ENCODE data around the gene CNBP. TPM values are rescaled to one million over a fixed set of nuclear protein-coding genes. Genes with fewer than 3 reads are reported as not detected.

The CNBP gene
- total and polyA plus RNA-seq, 4 donors = 287 to 476 (median 346) TPM

DNA sequence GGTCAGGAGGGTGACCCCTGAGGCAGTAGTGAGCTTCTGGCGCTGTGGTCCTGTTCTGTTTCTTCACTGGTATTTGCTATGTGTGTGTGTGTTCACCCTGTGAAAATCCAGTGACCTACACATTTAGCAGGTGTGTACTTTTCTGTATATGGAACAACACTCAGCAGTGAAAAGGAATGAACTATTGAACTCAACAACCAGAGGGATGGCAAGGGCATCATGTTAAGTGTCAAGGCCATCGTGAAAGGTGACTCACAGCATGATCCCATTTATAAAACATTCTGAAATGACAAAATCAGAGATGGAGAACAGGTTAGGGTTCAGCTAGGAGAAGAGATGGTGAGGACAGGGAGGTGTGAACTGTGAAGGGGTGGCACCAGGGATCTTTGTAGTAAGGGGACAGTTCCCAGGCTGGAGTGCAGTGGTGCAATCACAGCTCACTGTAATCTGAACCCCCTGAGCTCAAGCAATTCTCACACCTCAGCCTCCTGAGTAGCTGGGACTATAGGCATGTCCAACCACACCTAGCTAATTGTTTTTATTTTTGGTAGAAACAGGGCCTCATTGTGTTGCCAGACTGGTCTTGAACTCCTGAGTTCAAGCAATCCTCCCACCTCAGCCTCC is 52.1 kb downstream of the CNBP start:
- H3K36me3 ChIP-seq (ENCODE audit: control insufficient read depth in 1 of 2, insufficient read depth in 2 of 2, low read length in 1 of 2) = peaks cover 9 to 17% of the 10 kb centered on the region in 2 donors

DNA sequence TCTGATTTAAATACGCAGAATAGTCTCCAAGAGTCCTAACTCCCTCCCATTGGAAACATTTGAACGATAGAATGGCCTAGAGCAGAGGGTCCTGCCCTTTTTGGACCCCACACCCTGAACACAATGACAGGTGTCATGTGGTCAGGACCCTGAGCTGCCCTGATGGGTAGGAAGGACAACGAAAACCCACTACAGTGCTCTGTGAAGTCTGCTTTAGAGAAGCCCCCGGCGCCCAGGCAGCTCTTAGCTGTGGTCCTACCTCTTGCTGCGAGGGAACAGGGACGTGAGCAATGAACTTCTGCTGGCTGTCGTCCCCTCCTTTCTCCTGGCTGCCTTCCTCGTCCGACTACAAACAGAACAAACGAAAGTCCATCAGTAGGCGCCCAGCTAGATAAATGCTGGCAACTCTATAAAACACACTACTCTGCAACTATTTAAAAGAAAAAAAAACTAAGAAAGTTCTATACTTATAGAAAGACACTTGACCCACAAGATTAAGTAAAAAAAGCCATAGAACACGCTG is 53.3 kb downstream of the CNBP start:
- 84% methylated on average over 13 of the region's 13 CpGs for WGBS, 2 donors
- peaks cover 9 to 17% of the 10 kb centered on the region in 2 donors for H3K36me3 ChIP-seq (ENCODE audit: control insufficient read depth in 1 of 2, insufficient read depth in 2 of 2, low read length in 1 of 2)
- DNase-seq = no peak

More for the DNA sequence above, 52.1 kb downstream of the CNBP start:
- no peak for ATAC-seq (ENCODE audit: low FRiP score)
- DNase-seq = no peak
- no peak overlapping the region for H3K27ac ChIP-seq (ENCODE audit: low read depth in 1 of 2, low read length in 2 of 2)
- intact Hi-C loops (cut with DNase I) = no loop called here
- no peaks in the 10 kb centered on the region for H3K27me3 ChIP-seq (ENCODE audit: control insufficient read depth in 1 of 2, insufficient read depth in 2 of 2, low read length in 1 of 2)
- H3K4me1 ChIP-seq (ENCODE audit: control insufficient read depth in 1 of 2, insufficient read depth in 2 of 2, low read length in 2 of 2) = no peaks in the 10 kb centered on the region
- no peak overlapping the region for H3K4me3 ChIP-seq (ENCODE audit: low read length in 2 of 2)
- no peaks in the 10 kb centered on the region for H3K9me3 ChIP-seq (ENCODE audit: control insufficient read depth, low read length)
- 78 to 80% methylated on average over 2 of the region's 2 CpGs for WGBS, 2 donors

DNA sequence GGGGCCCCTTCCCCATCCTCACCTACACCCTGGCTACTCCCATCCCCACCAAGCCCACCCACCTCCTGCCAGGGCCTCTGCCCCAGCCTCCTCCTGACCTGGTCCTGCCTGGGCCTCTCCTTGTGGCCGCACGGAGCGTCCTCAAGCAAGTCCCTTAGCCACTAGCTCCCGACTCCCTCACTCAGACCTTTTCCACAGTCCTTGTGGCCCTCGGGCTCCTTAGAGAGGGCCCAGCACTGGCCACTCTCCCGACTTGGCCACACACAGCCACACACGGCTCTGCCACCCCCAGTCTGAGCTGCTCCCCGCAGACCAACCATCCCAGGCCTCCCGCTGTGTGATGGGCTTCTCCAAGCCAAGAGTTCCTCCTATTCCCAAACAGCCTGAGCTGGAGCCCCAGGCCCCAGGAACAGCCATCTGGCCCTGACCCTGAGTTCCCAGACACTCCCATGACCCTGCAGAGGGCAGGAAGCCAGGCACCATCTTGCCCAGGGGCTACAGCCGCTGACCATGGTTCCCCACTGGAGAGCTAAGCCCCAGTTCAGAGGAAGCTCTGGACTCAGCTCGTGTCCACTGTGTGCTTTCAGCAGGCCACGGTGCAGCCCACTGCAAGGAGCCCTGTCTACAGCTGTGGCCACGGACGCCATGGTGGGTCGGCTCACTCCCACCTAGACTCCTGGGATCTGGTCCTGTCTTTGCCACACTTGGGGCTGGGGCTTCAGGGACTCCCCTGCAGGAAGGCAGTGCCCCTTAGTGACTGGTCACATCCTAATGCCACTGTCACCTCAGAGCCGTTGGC is 55.1 kb downstream of the CNBP start:
- ATAC-seq (ENCODE audit: low FRiP score) = no peak

More for the DNA sequence above, 53.3 kb downstream of the CNBP start:
- intact Hi-C loops (cut with DNase I) = no loop called here
- Histone ChIP-seq H3K27ac (ENCODE audit: low read depth in 1 of 2, low read length in 2 of 2) (no peak overlapping the region), H3K9me3 (ENCODE audit: control insufficient read depth, low read length) (no peaks in the 10 kb centered on the region), H3K27me3 (ENCODE audit: control insufficient read depth in 1 of 2, insufficient read depth in 2 of 2, low read length in 1 of 2) (no peaks in the 10 kb centered on the region), H3K4me1 (ENCODE audit: control insufficient read depth in 1 of 2, insufficient read depth in 2 of 2, low read length in 2 of 2) (no peaks in the 10 kb centered on the region), H3K4me3 (ENCODE audit: low read length in 2 of 2) (no peak overlapping the region)
- ATAC-seq (ENCODE audit: low FRiP score) = no peak

DNA sequence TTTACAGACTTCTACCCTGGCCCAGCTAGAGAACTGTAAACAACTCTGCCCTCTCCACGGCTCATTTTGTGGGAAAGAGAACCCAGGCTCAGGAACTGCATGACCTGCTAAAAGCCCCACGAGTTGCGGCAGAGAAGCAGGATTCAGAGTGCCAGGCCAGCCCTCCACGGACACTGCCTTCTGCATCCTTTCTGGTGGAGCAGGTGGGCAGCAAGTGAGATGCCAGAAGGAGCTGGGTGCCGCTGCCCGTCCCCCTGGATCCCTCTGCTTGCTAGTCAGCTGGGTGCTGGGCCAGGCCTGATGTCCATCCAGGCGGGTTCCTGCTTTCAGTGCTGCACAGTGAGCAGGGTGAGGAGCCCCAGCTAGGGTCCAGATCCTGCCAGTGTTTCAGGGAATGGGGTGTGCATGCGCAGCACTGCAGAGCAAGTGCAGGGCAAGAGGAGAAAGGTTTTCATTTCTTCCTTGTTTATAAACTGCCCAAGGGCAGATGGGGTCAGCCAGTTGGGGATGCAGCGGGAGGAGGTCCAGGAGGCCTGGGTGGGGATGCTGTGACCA is 56.9 kb downstream of the CNBP start:
- DNase-seq (no peak), ATAC-seq (ENCODE audit: low FRiP score) (no peak)
- Histone ChIP-seq H3K27ac (ENCODE audit: low read depth in 1 of 2, low read length in 2 of 2) (no peak overlapping the region), H3K27me3 (ENCODE audit: control insufficient read depth in 1 of 2, insufficient read depth in 2 of 2, low read length in 1 of 2) (no peaks in the 10 kb centered on the region), H3K4me1 (ENCODE audit: control insufficient read depth in 1 of 2, insufficient read depth in 2 of 2, low read length in 2 of 2) (no peaks in the 10 kb centered on the region), H3K9me3 (ENCODE audit: control insufficient read depth, low read length) (no peaks in the 10 kb centered on the region), H3K4me3 (ENCODE audit: low read length in 2 of 2) (no peak overlapping the region), H3K36me3 (ENCODE audit: control insufficient read depth in 1 of 2, insufficient read depth in 2 of 2, low read length in 1 of 2) (peaks cover 1 to 6% of the 10 kb centered on the region in 2 donors)
- 82 to 85% methylated on average over 9 of the region's 9 CpGs for whole genome bisulfite sequencing, 2 donors
- intact Hi-C loops (cut with DNase I) = no loop called here

More for the DNA sequence above, 55.1 kb downstream of the CNBP start:
- 93 to 94% methylated on average over 16 of the region's 16 CpGs for WGBS, 2 donors
- intact Hi-C loops (cut with DNase I) = no loop called here
- no peaks in the 10 kb centered on the region for H3K9me3 ChIP-seq (ENCODE audit: control insufficient read depth, low read length)
- no peak for DNase-seq
- H3K4me1 ChIP-seq (ENCODE audit: control insufficient read depth in 1 of 2, insufficient read depth in 2 of 2, low read length in 2 of 2) = no peaks in the 10 kb centered on the region
- H3K27me3 ChIP-seq (ENCODE audit: control insufficient read depth in 1 of 2, insufficient read depth in 2 of 2, low read length in 1 of 2) = no peaks in the 10 kb centered on the region
- no peak overlapping the region for H3K27ac ChIP-seq (ENCODE audit: low read depth in 1 of 2, low read length in 2 of 2)
- H3K4me3 ChIP-seq (ENCODE audit: low read length in 2 of 2) = no peak overlapping the region
- peaks cover 6% of the 10 kb centered on the region in 2 donors for H3K36me3 ChIP-seq (ENCODE audit: control insufficient read depth in 1 of 2, insufficient read depth in 2 of 2, low read length in 1 of 2)

DNA sequence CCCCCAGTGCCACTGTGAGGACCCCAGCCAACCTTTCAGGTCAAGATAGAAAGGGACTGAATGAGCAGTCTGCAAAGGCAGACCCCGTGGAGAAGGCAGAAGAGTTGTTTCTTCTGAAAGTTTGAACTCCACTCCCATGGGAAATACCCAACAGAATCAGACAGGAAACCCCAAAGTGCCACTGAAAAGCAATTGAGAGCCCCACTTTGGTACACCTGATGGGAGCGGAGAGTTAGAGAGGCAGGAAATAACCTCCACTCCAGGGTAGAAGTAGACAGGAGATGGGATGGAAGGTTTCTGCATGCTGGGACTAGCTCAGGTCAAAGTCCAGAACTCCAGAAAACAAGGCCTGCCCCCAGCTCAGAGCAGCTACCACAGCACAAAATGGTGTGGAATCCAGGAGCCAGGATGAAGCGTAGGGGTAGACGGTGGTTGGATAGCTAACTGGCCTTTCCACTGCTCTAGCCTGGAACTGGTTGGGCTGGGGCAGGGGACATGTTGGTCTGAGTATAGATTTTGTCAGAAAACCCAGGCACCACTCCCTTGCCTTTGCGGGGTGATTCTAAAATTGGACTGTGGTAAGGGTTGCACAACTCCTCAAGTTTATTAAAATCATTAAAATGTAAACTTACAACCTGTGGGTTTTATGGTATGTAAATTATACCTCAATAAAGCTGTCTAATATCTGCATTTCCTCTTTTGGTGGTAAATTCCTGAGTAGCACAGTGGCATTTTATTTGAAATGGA is 60.2 kb downstream of the CNBP start:
- no peaks in the 10 kb centered on the region for H3K4me1 ChIP-seq (ENCODE audit: control insufficient read depth in 1 of 2, insufficient read depth in 2 of 2, low read length in 2 of 2)
- 67 to 71% methylated on average over 5 of the region's 5 CpGs for WGBS, 2 donors
- no peaks in the 10 kb centered on the region for H3K36me3 ChIP-seq (ENCODE audit: control insufficient read depth in 1 of 2, insufficient read depth in 2 of 2, low read length in 1 of 2)
- no peak for ATAC-seq (ENCODE audit: low FRiP score)
- no peaks in the 10 kb centered on the region for H3K27me3 ChIP-seq (ENCODE audit: control insufficient read depth in 1 of 2, insufficient read depth in 2 of 2, low read length in 1 of 2)
- no peak overlapping the region for H3K27ac ChIP-seq (ENCODE audit: low read depth in 1 of 2, low read length in 2 of 2)
- intact Hi-C loops (cut with DNase I) = loop anchor here in 1 of 2 donors (5.0 kb wide), 1 partner anchor 71 kb away; no protein-coding TSS in a partner anchor
- H3K4me3 ChIP-seq (ENCODE audit: low read length in 2 of 2) = no peak overlapping the region
- DNase-seq = no peak
- no peaks in the 10 kb centered on the region for H3K9me3 ChIP-seq (ENCODE audit: control insufficient read depth, low read length)

DNA sequence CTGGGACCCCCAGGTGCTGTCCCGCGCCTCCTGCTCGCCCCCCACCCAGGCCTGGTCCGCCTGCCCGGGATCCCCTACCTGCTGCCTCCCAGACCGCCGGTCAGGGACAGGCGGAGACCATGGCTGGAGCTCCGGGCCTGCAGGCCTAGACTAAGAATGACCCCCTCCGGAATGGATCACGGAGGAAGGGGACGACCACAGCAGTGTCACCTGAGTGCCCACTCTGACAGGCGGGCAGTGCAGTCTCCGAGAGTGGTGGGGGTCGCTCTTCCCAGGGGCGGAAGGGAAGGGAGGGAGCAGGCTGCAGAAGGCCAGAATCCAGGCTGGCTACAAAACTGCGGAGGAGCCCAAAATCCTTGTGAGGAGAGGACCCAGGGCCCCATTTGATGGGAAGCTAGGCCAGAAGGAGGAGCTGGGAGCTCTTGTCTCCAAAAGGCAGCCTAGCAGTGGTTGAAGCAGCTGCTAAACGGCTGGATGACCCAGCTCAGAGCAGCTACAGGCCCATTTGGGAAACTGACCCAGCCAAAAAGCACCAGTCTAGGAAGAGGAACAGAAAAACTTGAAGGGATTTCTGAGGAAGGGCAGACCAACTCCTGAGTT is 61.2 kb downstream of the CNBP start:
- H3K9me3 ChIP-seq (ENCODE audit: control insufficient read depth, low read length) = no peaks in the 10 kb centered on the region
- no peaks in the 10 kb centered on the region for H3K27me3 ChIP-seq (ENCODE audit: control insufficient read depth in 1 of 2, insufficient read depth in 2 of 2, low read length in 1 of 2)
- peak overlapping the region; percentile 38 to 85 for H3K27ac ChIP-seq (ENCODE audit: low read depth in 1 of 2, low read length in 2 of 2)
- ATAC-seq (ENCODE audit: low FRiP score) (no peak), DNase-seq (no peak)
- no peaks in the 10 kb centered on the region for H3K36me3 ChIP-seq (ENCODE audit: control insufficient read depth in 1 of 2, insufficient read depth in 2 of 2, low read length in 1 of 2)
- intact Hi-C loops (cut with DNase I) = loop anchor here in 1 of 2 donors (5.0 kb wide), 1 partner anchor 70 kb away; no protein-coding TSS in a partner anchor
- 31% methylated on average over 18 of the region's 18 CpGs for WGBS, 2 donors
- no peak overlapping the region for H3K4me3 ChIP-seq (ENCODE audit: low read length in 2 of 2)
- H3K4me1 ChIP-seq (ENCODE audit: control insufficient read depth in 1 of 2, insufficient read depth in 2 of 2, low read length in 2 of 2) = no peaks in the 10 kb centered on the region

DNA sequence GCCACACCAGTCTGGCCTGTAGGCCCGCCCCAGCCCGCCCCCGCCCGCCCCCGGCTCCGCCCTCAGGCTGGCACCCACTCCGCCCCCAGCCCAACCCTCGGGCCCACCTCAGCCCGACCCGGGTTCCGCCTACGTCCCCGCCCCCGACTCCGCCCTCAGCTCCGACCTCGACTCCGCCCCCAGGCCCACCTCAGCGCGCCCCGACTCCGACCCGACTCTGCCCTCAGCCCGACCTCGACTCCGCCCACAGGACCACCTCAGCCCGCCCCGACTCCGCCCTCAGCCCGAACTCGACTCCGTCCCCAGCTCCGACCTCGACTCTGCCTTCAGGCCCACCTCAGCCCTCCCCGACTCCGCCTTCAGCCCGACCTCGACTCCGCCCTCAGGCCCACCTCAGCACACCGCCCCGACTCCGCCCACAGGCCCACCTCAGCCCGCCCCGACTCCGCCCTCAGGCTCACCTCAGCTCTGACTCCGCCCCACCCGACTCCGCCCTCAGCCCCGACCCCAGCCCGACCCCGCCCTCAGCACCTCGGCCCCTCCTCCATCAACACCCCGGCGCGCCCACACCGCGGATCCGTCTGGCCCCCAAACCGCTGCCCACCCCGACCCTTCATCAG is 61.8 kb downstream of the CNBP start, which contains the start of gene RAB43:
RAB43 (minus strand) TSS at position 13 of the 620 bp plus-strand sequence. CDS start 315 bp downstream, outside the sequence.
- WGBS, 2 donors = 2% methylated on average over 39 to 60 of the region's 60 CpGs
- ATAC-seq (ENCODE audit: low FRiP score) = peak; percentile 91
- intact Hi-C loops (cut with DNase I) = loop anchor here in 1 of 2 donors (5.0 kb wide), 1 partner anchor 70 kb away; no protein-coding TSS in a partner anchor

More for the DNA sequence above, 61.8 kb downstream of the CNBP start, which contains the start of gene RAB43:
- H3K4me1 ChIP-seq (ENCODE audit: control insufficient read depth in 1 of 2, insufficient read depth in 2 of 2, low read length in 2 of 2) = no peaks in the 10 kb centered on the region
- peak; percentile 93 to 96 for DNase-seq
- H3K27me3 ChIP-seq (ENCODE audit: control insufficient read depth in 1 of 2, insufficient read depth in 2 of 2, low read length in 1 of 2) = no peaks in the 10 kb centered on the region
- H3K9me3 ChIP-seq (ENCODE audit: control insufficient read depth, low read length) = no peaks in the 10 kb centered on the region
- peak within 1 kb of the TSS; percentile 76 to 85 for H3K27ac ChIP-seq (ENCODE audit: low read depth in 1 of 2, low read length in 2 of 2)
- no peaks in the 10 kb centered on the region for H3K36me3 ChIP-seq (ENCODE audit: control insufficient read depth in 1 of 2, insufficient read depth in 2 of 2, low read length in 1 of 2)
- peak within 1 kb of the TSS; percentile 75 to 78 for H3K4me3 ChIP-seq (ENCODE audit: low read length in 2 of 2)
